D721Med (cell line): Measurements from ENCODE around the gene SPAG16.

Source experiments
- DNase-seq: peaks from one replicate; pipeline ENCODE4 v3.0.0; 2011; ENCODE audit warnings: low spot score; ENCODE audit not compliant: insufficient read length
- FAIRE-seq: peaks from 2 replicates; lab custom pipeline; 2011; peaks lifted over from hg19 to GRCh38; lab: Jason Lieb, UNC
- TF ChIP-seq, protein P1 (sequence below): IDR thresholded peaks from 2 replicates; pipeline ENCODE4 v1.5.1; 2012; ENCODE audit warnings: mild to moderate bottlenecking, control low read depth; ENCODE audit not compliant: insufficient read depth; ENCODE audit errors: missing control alignments

The SPAG16 gene

DNA sequence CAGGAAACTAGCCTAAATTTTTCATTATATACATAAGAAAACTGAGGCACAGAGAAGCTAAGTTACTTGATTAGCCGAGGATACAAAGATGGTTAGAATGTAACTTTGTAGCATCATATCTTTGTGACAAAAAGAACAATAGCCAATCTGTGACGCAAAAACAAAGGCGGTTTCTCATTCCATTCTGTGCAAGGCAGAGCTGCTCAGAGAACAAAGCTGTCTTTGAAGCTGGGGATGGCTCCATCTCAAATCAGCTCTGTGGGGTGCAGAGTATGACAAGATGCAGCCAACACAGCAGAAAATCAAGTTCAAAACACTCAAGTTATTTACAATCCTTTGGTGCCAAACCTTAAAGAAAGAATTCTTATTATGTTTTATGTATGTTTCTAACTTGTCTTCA lies 1044.7 kb downstream of the SPAG16 start:
- TF ChIP-seq, protein P1, sequence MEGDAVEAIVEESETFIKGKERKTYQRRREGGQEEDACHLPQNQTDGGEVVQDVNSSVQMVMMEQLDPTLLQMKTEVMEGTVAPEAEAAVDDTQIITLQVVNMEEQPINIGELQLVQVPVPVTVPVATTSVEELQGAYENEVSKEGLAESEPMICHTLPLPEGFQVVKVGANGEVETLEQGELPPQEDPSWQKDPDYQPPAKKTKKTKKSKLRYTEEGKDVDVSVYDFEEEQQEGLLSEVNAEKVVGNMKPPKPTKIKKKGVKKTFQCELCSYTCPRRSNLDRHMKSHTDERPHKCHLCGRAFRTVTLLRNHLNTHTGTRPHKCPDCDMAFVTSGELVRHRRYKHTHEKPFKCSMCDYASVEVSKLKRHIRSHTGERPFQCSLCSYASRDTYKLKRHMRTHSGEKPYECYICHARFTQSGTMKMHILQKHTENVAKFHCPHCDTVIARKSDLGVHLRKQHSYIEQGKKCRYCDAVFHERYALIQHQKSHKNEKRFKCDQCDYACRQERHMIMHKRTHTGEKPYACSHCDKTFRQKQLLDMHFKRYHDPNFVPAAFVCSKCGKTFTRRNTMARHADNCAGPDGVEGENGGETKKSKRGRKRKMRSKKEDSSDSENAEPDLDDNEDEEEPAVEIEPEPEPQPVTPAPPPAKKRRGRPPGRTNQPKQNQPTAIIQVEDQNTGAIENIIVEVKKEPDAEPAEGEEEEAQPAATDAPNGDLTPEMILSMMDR, result no peak
- DNase-seq, result no peak
- no peak for FAIRE-seq

DNA sequence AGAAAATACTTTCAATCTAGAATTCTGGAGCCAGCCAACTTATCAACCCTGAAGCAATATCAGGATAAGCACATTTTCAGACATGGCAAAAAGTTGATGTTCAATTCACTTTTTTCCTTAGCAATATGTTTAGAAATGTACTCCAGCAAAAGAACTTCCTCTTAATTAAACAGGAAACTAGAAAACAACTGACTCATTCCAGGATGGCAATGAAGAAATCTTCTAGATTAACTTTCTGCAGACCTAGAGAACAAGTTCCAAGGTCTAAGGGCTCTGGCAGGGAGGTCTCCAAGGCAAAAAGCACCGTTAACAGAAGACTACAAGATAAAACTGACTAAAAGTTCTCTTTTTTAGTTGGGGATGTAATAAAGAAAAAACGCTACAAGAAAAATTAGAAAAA lies 1057.4 kb downstream of the SPAG16 start:
- TF ChIP-seq, protein P1, result no peak
- no peak for FAIRE-seq
- no peak for DNase-seq

DNA sequence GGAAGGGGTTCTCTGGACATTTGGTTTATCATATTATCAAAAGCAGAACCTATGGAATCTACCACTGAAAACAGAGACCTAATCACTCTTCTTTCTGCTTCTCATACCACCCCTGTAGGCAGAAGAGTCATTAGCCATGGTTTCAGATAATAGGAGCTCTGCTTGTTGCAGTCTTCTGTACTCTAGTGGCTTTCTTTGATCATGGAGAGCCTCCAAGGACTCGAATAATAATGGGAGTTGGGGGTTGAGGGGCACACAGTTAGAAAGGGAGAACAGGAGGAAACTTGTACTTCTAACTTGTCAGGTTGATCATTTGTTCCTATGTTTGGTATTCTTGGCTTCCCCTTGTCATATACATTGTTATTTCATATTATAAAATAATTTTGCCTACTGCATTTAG lies 1074.2 kb downstream of the SPAG16 start:
- FAIRE-seq, result no peak
- TF ChIP-seq, protein P1, result no peak
- no peak for DNase-seq

DNA sequence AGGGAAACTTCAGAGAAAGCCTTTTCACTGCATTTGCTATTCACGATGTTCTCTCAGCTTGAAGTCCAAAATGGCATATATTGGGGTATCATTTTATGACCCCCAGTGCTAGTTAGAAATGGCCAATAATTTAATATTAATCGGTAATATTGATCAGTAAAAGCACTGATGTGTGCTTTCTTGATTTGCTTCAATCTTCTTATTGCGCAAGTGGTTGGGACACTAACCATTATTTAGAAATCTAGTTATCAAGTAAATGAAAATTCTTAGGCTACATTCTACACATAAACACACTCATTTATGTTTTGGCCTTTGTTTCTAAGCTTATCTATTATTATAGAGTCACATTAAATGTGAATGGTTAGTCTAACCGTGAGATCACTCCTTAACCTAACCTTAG lies 1076.9 kb downstream of the SPAG16 start:
- DNase-seq, result no peak
- no peak for FAIRE-seq
- TF ChIP-seq, protein P1, result no peak

DNA sequence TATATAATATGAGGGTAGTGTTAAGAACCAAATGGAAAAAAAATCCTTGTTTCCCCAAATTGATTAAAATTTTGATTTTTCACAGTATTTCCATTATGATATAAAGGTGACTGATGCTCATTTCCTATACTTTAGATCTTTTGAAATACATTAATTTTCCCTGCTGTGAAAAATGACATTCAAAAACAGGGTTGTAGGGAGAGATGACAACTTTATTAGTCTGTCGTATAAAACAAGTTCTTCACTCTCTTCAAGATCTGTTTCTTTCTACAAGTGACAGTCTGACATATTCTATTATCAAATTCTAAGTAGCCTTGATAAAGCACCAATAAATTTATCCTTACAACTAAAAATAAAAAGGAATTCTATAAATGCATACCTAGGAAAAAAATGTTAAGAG lies 1081.3 kb downstream of the SPAG16 start:
- TF ChIP-seq, protein P1, result no peak
- FAIRE-seq, result no peak
- DNase-seq, result no peak

DNA sequence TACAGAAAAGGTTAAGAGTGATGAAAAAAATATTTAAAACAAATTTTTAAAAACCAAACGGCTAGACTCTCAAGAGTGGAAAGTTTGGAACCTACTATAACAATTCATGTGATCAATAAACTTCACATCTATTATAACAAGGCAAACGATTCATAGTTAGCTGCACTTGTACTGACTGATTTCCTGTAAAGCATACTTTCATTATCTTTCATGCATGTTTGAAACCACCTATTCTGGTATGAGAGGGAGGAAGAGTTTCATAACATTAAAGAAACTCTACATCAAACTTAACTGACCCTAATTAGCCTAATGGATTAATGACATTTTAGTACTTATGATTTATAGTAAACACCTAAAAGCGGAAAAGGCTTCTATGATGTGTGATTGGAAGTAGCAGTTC lies 1082.9 kb downstream of the SPAG16 start:
- TF ChIP-seq, protein P1, result no peak
- DNase-seq, result no peak
- no peak for FAIRE-seq

DNA sequence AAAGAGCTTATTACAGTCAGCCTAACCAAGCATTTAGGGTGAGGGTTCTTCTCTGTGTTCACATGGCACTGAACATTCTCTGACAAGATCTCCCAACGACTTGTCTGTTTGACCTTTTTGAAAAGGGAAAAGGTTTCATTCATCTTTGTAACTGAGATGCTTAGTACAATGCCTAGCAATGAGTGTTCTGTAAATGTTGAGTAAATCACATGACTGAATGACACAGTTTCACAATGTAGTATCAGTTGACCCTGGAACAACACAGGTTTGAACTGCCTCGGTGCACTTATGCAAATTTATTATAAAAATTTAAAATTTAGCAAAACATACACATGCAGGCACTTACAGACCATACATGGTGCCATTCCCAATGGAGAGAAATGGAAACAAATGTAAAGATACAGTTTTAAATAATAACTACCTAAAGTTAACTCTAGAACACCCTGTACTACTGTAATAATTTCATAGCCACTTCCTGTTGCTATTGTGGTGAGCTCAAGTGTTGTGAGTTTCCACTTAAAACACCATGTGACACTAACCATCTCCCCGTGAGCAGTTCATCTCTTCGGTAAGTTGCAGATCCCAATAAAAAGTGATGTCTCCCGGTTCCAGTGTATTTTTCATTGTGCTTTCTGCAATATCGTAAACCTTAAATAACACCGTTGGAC lies 1092.5 kb downstream of the SPAG16 start:
- DNase-seq, result no peak
- TF ChIP-seq, protein P1, result no peak
- no peak for FAIRE-seq
